ENCODE data around the gene ZNF318. TPM values are rescaled to one million over a fixed set of nuclear protein-coding genes. Genes with fewer than 3 reads are reported as not detected.

The ZNF318 gene
- polyA plus RNA-seq, 1 of the 3 experiments (the other 2 are of a cell fraction): 6.3 TPM

DNA sequence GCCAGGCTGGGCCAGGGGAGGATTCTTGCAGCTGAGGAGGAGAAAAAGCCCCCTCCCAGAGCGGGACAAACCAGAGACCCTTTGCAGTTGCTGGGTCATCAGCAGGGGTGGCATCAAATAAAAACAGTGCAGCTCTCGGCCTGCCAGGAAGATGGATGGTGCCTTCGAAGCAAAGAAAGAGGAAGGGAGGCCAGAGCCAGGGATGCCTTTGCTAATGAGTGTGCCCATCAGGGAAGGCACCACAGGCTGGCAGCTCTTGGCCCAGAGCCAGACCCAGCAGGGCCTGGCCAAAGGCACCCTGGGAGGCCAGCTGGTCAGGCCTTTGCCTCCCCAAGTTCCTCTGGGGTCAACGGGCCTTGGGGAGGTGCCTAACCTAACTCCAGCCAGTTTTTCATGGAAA is 26.3 kb upstream of the ZNF318 start:
- no peaks in the 10 kb centered on the region for H3K36me3 ChIP-seq (replicated peaks in 1 of 2; ENCODE audit: control insufficient read depth in 1 of 2, insufficient read depth in 2 of 2, low read length in 1 of 2)
- H3F3A ChIP-seq (replicated peaks; ENCODE audit: insufficient read depth): no peaks in the 10 kb centered on the region
- H2AFZ ChIP-seq (ENCODE audit: low read depth): no peak overlapping the region
- H3K4me2 ChIP-seq: no peak overlapping the region
- H3K9ac ChIP-seq: no peak overlapping the region
- POLR2A ChIA-PET: no interaction called here
- WGBS (ENCODE audit: low lambda C conversion rate): 70% methylated on average over 4 of the region's 4 CpGs
- no peaks in the 10 kb centered on the region; the same call in 1 of the 2 replicates for H3K27me3 ChIP-seq (ENCODE audit: insufficient read depth)
- DNase-seq: peak; percentile 36
- H3K9me3 ChIP-seq: no peaks in the 10 kb centered on the region
- H3K27ac ChIP-seq (ENCODE audit: low read depth in 2 of 2, low read length in 1 of 2): no peak overlapping the region
- CTCF ChIA-PET: interaction anchor here (0.9 to 2.3 kb wide), 3 partner anchors 9 to 111 kb away, joined by 3 to 12 read pairs (median 3); no protein-coding TSS in a partner anchor
- no peaks in the 10 kb centered on the region for H3K9me2 ChIP-seq
- peaks cover 0 to 8% of the 10 kb centered on the region in 2 experiments; a peak in 1 of 4 replicates for H3K4me1 ChIP-seq (ENCODE audit: control insufficient read depth in 1 of 2, insufficient read depth in 2 of 2, low read depth in 1 of 2, low read length in 1 of 2)
- TF ChIP-seq NFIC (IDR thresholded peaks at IDR 0.05; ENCODE audit: borderline replicate concordance) (peak; percentile 40; the same call in 1 of the 2 replicates), ELF1 (IDR thresholded peaks at IDR 0.05) (no peak)
- no peak overlapping the region for H3K4me3 ChIP-seq (ENCODE audit: low read depth in 2 of 2, low read length in 1 of 2)
- no peaks in the 10 kb centered on the region for H4K20me1 ChIP-seq (ENCODE audit: insufficient read depth)
- no peaks in the 10 kb centered on the region for H3K79me2 ChIP-seq (ENCODE audit: insufficient read depth)

DNA sequence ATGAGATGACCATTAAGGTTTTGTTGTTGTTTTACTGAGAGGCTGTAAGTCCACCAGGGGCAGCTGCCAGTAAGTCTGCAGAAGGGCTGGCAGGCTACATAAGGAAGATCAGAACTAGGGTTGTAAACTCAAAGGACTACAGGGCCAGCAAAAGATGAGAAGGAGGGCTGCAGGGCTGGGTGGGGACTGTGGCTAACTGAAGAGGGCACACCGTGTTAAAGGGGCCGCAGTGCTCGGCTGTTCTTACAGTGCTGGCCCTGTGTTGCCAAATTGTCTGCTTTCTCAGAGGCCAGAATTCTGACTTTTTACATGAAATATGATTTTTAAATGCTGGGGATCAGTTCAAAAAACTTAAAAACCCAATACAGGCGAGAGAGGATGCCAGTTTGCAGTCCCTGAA is 25.5 kb upstream of the ZNF318 start:
- CTCF ChIA-PET: interaction anchor here (0.9 to 2.3 kb wide), 4 partner anchors 8 to 112 kb away, joined by 3 to 12 read pairs (median 4); no protein-coding TSS in a partner anchor

More for the DNA sequence above, 25.5 kb upstream of the ZNF318 start:
- peaks cover 0 to 8% of the 10 kb centered on the region in 2 experiments; a peak in 1 of 4 replicates for H3K4me1 ChIP-seq (ENCODE audit: control insufficient read depth in 1 of 2, insufficient read depth in 2 of 2, low read depth in 1 of 2, low read length in 1 of 2)
- no peak for DNase-seq
- WGBS (ENCODE audit: low lambda C conversion rate): 96% methylated on average over 4 of the region's 4 CpGs
- TF ChIP-seq RCOR1 (IDR thresholded peaks at IDR 0.05; ENCODE audit: low read length) (no peak), EZH2phosphoT487 (IDR thresholded peaks at IDR 0.05; ENCODE audit: borderline replicate concordance, low read depth) (no peak), NFIC (IDR thresholded peaks at IDR 0.05; ENCODE audit: borderline replicate concordance) (no peak), CHD2 (IDR thresholded peaks at IDR 0.05; ENCODE audit: low read length, partially characterized antibody) (no peak), POLR2AphosphoS5 (IDR thresholded peaks at IDR 0.05; ENCODE audit: low read depth, low read length) (no peak), MEF2A (IDR thresholded peaks at IDR 0.05; ENCODE audit: borderline replicate concordance, low read depth) (no peak), FOSL2 (IDR thresholded peaks at IDR 0.05; ENCODE audit: borderline replicate concordance, low read depth) (no peak), PBX3 (IDR thresholded peaks at IDR 0.05) (no peak), TCF12 (IDR thresholded peaks at IDR 0.05) (no peak), RXRA (IDR thresholded peaks at IDR 0.05; ENCODE audit: borderline replicate concordance, low read depth) (no peak), RAD21 (IDR thresholded peaks at IDR 0.05; ENCODE audit: low read length) (no peak), SIN3A (IDR thresholded peaks at IDR 0.05; ENCODE audit: borderline replicate concordance, low read depth, low read length) (no peak)
- TF ChIP-seq, protein P1, sequence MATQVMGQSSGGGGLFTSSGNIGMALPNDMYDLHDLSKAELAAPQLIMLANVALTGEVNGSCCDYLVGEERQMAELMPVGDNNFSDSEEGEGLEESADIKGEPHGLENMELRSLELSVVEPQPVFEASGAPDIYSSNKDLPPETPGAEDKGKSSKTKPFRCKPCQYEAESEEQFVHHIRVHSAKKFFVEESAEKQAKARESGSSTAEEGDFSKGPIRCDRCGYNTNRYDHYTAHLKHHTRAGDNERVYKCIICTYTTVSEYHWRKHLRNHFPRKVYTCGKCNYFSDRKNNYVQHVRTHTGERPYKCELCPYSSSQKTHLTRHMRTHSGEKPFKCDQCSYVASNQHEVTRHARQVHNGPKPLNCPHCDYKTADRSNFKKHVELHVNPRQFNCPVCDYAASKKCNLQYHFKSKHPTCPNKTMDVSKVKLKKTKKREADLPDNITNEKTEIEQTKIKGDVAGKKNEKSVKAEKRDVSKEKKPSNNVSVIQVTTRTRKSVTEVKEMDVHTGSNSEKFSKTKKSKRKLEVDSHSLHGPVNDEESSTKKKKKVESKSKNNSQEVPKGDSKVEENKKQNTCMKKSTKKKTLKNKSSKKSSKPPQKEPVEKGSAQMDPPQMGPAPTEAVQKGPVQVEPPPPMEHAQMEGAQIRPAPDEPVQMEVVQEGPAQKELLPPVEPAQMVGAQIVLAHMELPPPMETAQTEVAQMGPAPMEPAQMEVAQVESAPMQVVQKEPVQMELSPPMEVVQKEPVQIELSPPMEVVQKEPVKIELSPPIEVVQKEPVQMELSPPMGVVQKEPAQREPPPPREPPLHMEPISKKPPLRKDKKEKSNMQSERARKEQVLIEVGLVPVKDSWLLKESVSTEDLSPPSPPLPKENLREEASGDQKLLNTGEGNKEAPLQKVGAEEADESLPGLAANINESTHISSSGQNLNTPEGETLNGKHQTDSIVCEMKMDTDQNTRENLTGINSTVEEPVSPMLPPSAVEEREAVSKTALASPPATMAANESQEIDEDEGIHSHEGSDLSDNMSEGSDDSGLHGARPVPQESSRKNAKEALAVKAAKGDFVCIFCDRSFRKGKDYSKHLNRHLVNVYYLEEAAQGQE (IDR thresholded peaks at IDR 0.05; ENCODE audit: low read depth, low read length): no peak
- TF ChIP-seq, protein P2, sequence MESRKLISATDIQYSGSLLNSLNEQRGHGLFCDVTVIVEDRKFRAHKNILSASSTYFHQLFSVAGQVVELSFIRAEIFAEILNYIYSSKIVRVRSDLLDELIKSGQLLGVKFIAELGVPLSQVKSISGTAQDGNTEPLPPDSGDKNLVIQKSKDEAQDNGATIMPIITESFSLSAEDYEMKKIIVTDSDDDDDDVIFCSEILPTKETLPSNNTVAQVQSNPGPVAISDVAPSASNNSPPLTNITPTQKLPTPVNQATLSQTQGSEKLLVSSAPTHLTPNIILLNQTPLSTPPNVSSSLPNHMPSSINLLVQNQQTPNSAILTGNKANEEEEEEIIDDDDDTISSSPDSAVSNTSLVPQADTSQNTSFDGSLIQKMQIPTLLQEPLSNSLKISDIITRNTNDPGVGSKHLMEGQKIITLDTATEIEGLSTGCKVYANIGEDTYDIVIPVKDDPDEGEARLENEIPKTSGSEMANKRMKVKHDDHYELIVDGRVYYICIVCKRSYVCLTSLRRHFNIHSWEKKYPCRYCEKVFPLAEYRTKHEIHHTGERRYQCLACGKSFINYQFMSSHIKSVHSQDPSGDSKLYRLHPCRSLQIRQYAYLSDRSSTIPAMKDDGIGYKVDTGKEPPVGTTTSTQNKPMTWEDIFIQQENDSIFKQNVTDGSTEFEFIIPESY (IDR thresholded peaks at IDR 0.05; ENCODE audit: borderline replicate concordance, low read depth): no peak
- TF ChIP-seq, protein P3, sequence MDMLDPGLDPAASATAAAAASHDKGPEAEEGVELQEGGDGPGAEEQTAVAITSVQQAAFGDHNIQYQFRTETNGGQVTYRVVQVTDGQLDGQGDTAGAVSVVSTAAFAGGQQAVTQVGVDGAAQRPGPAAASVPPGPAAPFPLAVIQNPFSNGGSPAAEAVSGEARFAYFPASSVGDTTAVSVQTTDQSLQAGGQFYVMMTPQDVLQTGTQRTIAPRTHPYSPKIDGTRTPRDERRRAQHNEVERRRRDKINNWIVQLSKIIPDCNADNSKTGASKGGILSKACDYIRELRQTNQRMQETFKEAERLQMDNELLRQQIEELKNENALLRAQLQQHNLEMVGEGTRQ (IDR thresholded peaks at IDR 0.05; ENCODE audit: borderline replicate concordance, low read depth, low read length): no peak
- TF ChIP-seq, protein P4, sequence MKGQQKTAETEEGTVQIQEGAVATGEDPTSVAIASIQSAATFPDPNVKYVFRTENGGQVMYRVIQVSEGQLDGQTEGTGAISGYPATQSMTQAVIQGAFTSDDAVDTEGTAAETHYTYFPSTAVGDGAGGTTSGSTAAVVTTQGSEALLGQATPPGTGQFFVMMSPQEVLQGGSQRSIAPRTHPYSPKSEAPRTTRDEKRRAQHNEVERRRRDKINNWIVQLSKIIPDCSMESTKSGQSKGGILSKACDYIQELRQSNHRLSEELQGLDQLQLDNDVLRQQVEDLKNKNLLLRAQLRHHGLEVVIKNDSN (IDR thresholded peaks at IDR 0.05; ENCODE audit: borderline replicate concordance, low read depth): no peak
- no peaks in the 10 kb centered on the region; the same call in 1 of the 2 replicates for H3K27me3 ChIP-seq (ENCODE audit: insufficient read depth)
- H3K9me3 ChIP-seq: no peaks in the 10 kb centered on the region
- POLR2A ChIA-PET: no interaction called here
- H2AFZ ChIP-seq (ENCODE audit: low read depth): no peak overlapping the region
- H3K27ac ChIP-seq (ENCODE audit: low read depth in 2 of 2, low read length in 1 of 2): no peak overlapping the region
- no peak overlapping the region for H3K4me3 ChIP-seq (ENCODE audit: low read depth in 2 of 2, low read length in 1 of 2)
- H3K4me2 ChIP-seq: no peak overlapping the region
- H4K20me1 ChIP-seq (ENCODE audit: insufficient read depth): no peaks in the 10 kb centered on the region
- H3K9me2 ChIP-seq: no peaks in the 10 kb centered on the region
- no peaks in the 10 kb centered on the region for H3K79me2 ChIP-seq (ENCODE audit: insufficient read depth)
- H3K36me3 ChIP-seq (replicated peaks in 1 of 2; ENCODE audit: control insufficient read depth in 1 of 2, insufficient read depth in 2 of 2, low read length in 1 of 2): no peaks in the 10 kb centered on the region
- no peak overlapping the region for H3K9ac ChIP-seq
- no peaks in the 10 kb centered on the region for H3F3A ChIP-seq (replicated peaks; ENCODE audit: insufficient read depth)

Measured in SK-N-SH (cell line).